B cell (primary cell): ENCODE data around the gene ABLIM1. TPM values are rescaled to one million over a fixed set of nuclear protein-coding genes. Genes with fewer than 3 reads are reported as not detected.

Source experiments
- ATAC-seq: fragments of 200-7000 bp; cut with Tn5 transposase; one replicate; pipeline ENCODE4 v1.10.0; 2021; ENCODE audit warnings: low read depth, mild to moderate bottlenecking, moderate number of reproducible peaks, moderate library complexity
- CTCF ChIA-PET: fragments of 350-600 bp; sonication (Branson Sonifier 250); formaldehyde crosslinking; loops from one replicate; lab custom pipeline; 2021; ENCODE audit warnings: antibody characterized with exemption, inconsistent platforms; lab: Charles Lee
- POLR2A ChIA-PET: fragments of 350-600 bp; sonication (Branson Sonifier 250); formaldehyde crosslinking; loops from one replicate; lab custom pipeline; 2021; ENCODE audit warnings: antibody characterized with exemption; lab: Charles Lee
- DNase-seq: peaks from one replicate; pipeline ENCODE4 v3.0.0; 2013
- H2AFZ ChIP-seq: 2 replicates; pipeline ENCODE4 v1.6.1; 2012; ENCODE audit warnings: mild to moderate bottlenecking, low read depth, low read length; ENCODE audit not compliant: insufficient read depth, poor library complexity, severe bottlenecking
- H3K27ac ChIP-seq, 2 donors: 1 replicate in 1 of 2; 2 replicates in 1 of 2; pipeline ENCODE4 v1.5.1; 2012 to 2013; ENCODE audit warnings: low read length in 2 of 2, mild to moderate bottlenecking in 2 of 2, moderate library complexity in 1 of 2
- H3K27me3 ChIP-seq, 4 experiments: fragments of 200-600 bp in 1 of 4; sonication (generic) in 1 of 4; replicated peaks in 1 of 4; 1 replicate in 2 of 4; 2 replicates in 2 of 4; pipeline versions ENCODE4 v1.6.1 to v1.7.0; 2013 to 2016; ENCODE audit warnings: low read length in 3 of 4, mild to moderate bottlenecking in 2 of 4, mixed read lengths in 1 of 4, moderate library complexity in 1 of 4; ENCODE audit not compliant: insufficient read depth in 4 of 4, control insufficient read depth in 3 of 4; ENCODE audit errors: control extremely low read depth in 1 of 4
- H3K36me3 ChIP-seq, 2 experiments: replicated peaks in 1 of 2; 1 replicate in 1 of 2; 2 replicates in 1 of 2; pipeline versions ENCODE4 v1.6.1 to v1.7.1; 2013; ENCODE audit warnings: low read length in 1 of 2; ENCODE audit not compliant: insufficient read depth in 2 of 2, control insufficient read depth in 1 of 2; ENCODE audit errors: control extremely low read depth in 1 of 2, extremely low read depth in 1 of 2
- H3K4me1 ChIP-seq, 2 donors: fragments of 200-600 bp in 1 of 2; sonication (generic) in 1 of 2; 1 replicate in 1 of 2; 2 replicates in 1 of 2; pipeline versions ENCODE4 v1.5.1 to v1.6.1; 2013 to 2017; ENCODE audit warnings: low read length in 2 of 2; ENCODE audit not compliant: control insufficient read depth in 2 of 2, insufficient read depth in 2 of 2
- H3K4me2 ChIP-seq: replicated peaks from 2 replicates; pipeline ENCODE3; 2012; ENCODE audit warnings: mild to moderate bottlenecking, low read depth, low read length; ENCODE audit not compliant: poor library complexity, severe bottlenecking
- H3K4me3 ChIP-seq, 5 experiments: fragments of 200-600 bp in 1 of 5; sonication (generic) in 1 of 5; 1 replicate in 3 of 5; 2 replicates in 2 of 5; pipeline versions ENCODE4 v1.5.1 to v1.7.0; 2011 to 2016; ENCODE audit warnings: low read length in 4 of 5, mild to moderate bottlenecking in 4 of 5, low read depth in 2 of 5, control low read depth in 1 of 5, moderate library complexity in 1 of 5; ENCODE audit not compliant: insufficient read depth in 1 of 5; ENCODE audit errors: control extremely low read depth in 1 of 5, extremely low read depth in 1 of 5
- H3K79me2 ChIP-seq: fragments of 200-600 bp; sonication (generic); one replicate; pipeline ENCODE4 v1.6.0; 2016; ENCODE audit warnings: low read length; ENCODE audit not compliant: control insufficient read depth, insufficient read depth
- H3K9ac ChIP-seq: fragments of 200-600 bp; sonication (generic); 2 replicates; pipeline ENCODE4 v1.6.1; 2017; ENCODE audit warnings: mild to moderate bottlenecking, low read length, moderate library complexity
- H3K9me3 ChIP-seq, 3 donors: one replicate each; pipeline versions ENCODE4 v1.6.1 to v1.7.1; 2013; ENCODE audit warnings: low read length in 2 of 3; ENCODE audit not compliant: control insufficient read depth in 2 of 3, insufficient read depth in 1 of 3; ENCODE audit errors: control extremely low read depth in 1 of 3
- H4K20me1 ChIP-seq: 2 replicates; pipeline ENCODE4 v1.6.0; 2012; ENCODE audit warnings: mild to moderate bottlenecking, low read length; ENCODE audit not compliant: insufficient read depth, control insufficient read depth, poor library complexity, severe bottlenecking
- H3K27ac Mint-ChIP-seq: one replicate; pipeline ENCODE4 v1.8.0; 2021; ENCODE audit warnings: mixed read lengths
- H3K27me3 Mint-ChIP-seq: one replicate; pipeline ENCODE4 v1.8.0; 2021; ENCODE audit warnings: mixed read lengths
- H3K4me1 Mint-ChIP-seq: one replicate; pipeline ENCODE4 v1.8.0; 2021; ENCODE audit warnings: mixed read lengths
- H3K4me3 Mint-ChIP-seq: one replicate; pipeline ENCODE4 v1.8.0; 2021; ENCODE audit warnings: mixed read lengths
- H3K9me3 Mint-ChIP-seq: one replicate; pipeline ENCODE4 v1.8.0; 2022; ENCODE audit warnings: mixed read lengths; ENCODE audit not compliant: insufficient read depth
- CTCF ChIP-seq: fragments of 200-600 bp; IDR thresholded peaks from one replicate; pipeline ENCODE4 v1.8.0; 2022; ENCODE audit warnings: antibody characterized with exemption, mild to moderate bottlenecking
- EZH2 ChIP-seq: IDR thresholded peaks from 2 replicates; pipeline ENCODE4 v1.6.1; 2012; ENCODE audit warnings: borderline replicate concordance, low read depth, mild to moderate bottlenecking, moderate library complexity, low read length; ENCODE audit not compliant: insufficient read depth, poor library complexity, severe bottlenecking
- WGBS: methylation state at CpG from one replicate; pipeline ENCODE4 v1.1.5; 2013; ENCODE audit warnings: missing lambda C conversion rate; ENCODE audit not compliant: insufficient coverage; 5-methylcytosine and 5-hydroxymethylcytosine counted together
- intact Hi-C: fragments of 100-400 bp; cut with micrococcal nuclease; formaldehyde crosslinking; loops from one replicate; pipeline ENCODE4 v1.10.0; 2022
- polyA plus RNA-seq: library from polyadenylated mRNA; depleted of rRNA; stranded (reverse); fragments of >200 nt; gene quantifications from 2 replicates; pipeline ENCODE4 v1.2.3, GENCODE V29; 2012
- total RNA-seq, 2 donors: library from RNA; stranded (reverse); fragments of 120-200 nt in 1 of 2; gene quantifications; 1 replicate in 1 of 2; 2 replicates in 1 of 2; pipeline versions ENCODE4 v1.2.3 to v1.2.4, GENCODE V29; 2013 to 2022

The ABLIM1 gene
- total and polyA plus RNA-seq, 2 donors (not counting 1 experiment from before 2014, with no cell fraction given): 55.6 to 148 TPM

GRCh38 chr10:114694752-114695151, 36.7 kb upstream of the ABLIM1 start:
- Mint-ChIP-seq H3K27ac (no peak overlapping the region), H3K4me3 (no peak overlapping the region), H3K27me3 (peaks cover 10% of the 10 kb centered on the region), H3K4me1 (no peaks in the 10 kb centered on the region), H3K9me3 (no peaks in the 10 kb centered on the region)
- ChIA-PET CTCF (interaction anchor here (0.6 to 3.0 kb wide), 11 partner anchors 9 to 387 kb away, joined by 3 to 34 read pairs (median 4); no protein-coding TSS in a partner anchor), POLR2A (no interaction called here)
- Histone ChIP-seq H3K4me3 (no peak overlapping the region), H3K79me2 (no peaks in the 10 kb centered on the region), H3K9me3 (no peaks in the 10 kb centered on the region), H4K20me1 (no peaks in the 10 kb centered on the region), H3K4me1 (no peaks in the 10 kb centered on the region), H2AFZ (no peak overlapping the region), H3K36me3 (no peaks in the 10 kb centered on the region), H3K27me3 (peaks cover 0 to 5% (median 4%) of the 10 kb centered on the region in 4 experiments), H3K9ac (no peak overlapping the region), H3K4me2 (no peak overlapping the region), H3K27ac (no peak overlapping the region)
- ATAC-seq (no peak), DNase-seq (peak; percentile 42)
- TF ChIP-seq CTCF (peak; percentile 60), EZH2 (no peak)
- WGBS: 65% methylated on average over 6 of the region's 8 CpGs
- intact Hi-C loops: loop anchor here (1.0 to 2.0 kb wide), 3 partner anchors 144 to 390 kb away; no protein-coding TSS in a partner anchor

GRCh38 chr10:114694062-114694461, 36.0 kb upstream of the ABLIM1 start:
- no peak for DNase-seq

More at GRCh38 chr10:114694062-114694461, 36.0 kb upstream of the ABLIM1 start:
- H3K4me3 ChIP-seq: no peak overlapping the region
- ChIA-PET POLR2A (no interaction called here), CTCF (interaction anchor here (0.7 to 3.0 kb wide), 9 partner anchors 8 to 436 kb away, joined by 3 to 34 read pairs (median 5); no protein-coding TSS in a partner anchor)
- H3K27me3 Mint-ChIP-seq: peaks cover 10% of the 10 kb centered on the region
- no peaks in the 10 kb centered on the region for H3K79me2 ChIP-seq
- no peaks in the 10 kb centered on the region for H3K36me3 ChIP-seq
- no peak overlapping the region for H2AFZ ChIP-seq
- H3K4me2 ChIP-seq: no peak overlapping the region
- no peak overlapping the region for H3K27ac ChIP-seq
- WGBS: 20% methylated on average over 2 of the region's 3 CpGs
- no peaks in the 10 kb centered on the region for H3K4me1 Mint-ChIP-seq
- no peak for TF ChIP-seq EZH2
- TF ChIP-seq CTCF: no peak
- no peaks in the 10 kb centered on the region for H4K20me1 ChIP-seq
- H3K9me3 Mint-ChIP-seq: no peaks in the 10 kb centered on the region
- H3K27me3 ChIP-seq: peaks cover 0 to 5% (median 4%) of the 10 kb centered on the region in 4 experiments
- intact Hi-C loops: loop anchor here (1.0 to 2.0 kb wide), 3 partner anchors 143 to 389 kb away; no protein-coding TSS in a partner anchor
- no peak overlapping the region for H3K9ac ChIP-seq
- H3K27ac Mint-ChIP-seq: no peak overlapping the region
- no peaks in the 10 kb centered on the region for H3K4me1 ChIP-seq
- no peak overlapping the region for H3K4me3 Mint-ChIP-seq
- no peak for ATAC-seq
- H3K9me3 ChIP-seq: no peaks in the 10 kb centered on the region
